ENCODE data around the gene AP1B1.
A peak's percentile ranks its signal among the peaks of the same experiment; 100 is the strongest.
"Not testable (repeated sequence)": the region's sequence is repeated elsewhere in the genome, so short reads cannot be mapped to it uniquely, and the experiment has no call there.

AP1B1 gene

DNA sequence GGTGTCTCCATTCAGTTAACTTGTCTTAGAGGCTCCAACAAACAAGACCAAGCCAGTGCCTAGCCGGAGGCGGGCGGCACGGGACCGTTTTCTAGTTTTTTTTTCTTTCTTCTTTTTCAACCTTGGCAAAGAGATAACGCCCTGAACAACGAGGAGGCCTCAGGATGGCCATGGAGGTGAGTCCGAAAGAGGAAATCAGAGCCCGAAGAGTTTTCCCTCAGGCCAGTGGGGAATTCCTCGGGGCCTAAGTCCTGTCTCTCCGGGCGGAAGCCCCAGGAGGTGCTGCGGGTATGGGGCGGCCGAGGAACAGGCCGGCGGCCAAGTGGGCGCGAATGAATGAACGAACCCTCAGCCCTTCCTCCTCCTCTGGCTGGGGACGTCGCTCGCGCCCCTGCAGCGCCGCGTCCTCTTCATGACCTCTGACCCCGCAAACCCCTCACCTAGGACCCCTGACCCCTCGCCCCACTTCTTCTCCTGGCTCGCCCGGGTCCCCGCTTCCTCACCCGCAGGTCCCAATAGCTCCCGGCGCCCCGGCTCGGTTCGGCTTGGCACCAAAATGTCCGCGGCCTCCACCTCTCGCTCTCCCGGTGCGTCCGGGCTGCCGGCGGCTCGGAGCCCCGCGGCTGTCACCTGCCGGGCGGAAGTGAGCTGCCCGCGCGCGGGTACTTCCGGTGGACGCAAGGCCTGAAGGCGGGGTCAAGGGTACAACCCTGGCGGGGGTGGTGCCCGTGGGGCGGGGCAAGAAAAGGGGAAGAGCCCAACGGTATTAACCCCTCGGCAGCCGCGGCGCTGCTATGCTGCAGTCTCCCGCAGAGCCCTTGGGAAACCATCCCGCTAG is at the start of gene AP1B1:
TSS of gene AP1B1 (minus strand) at position 650 of the 838 bp plus-strand sequence. CDS start 21,327 bp downstream, outside the sequence.
- peak; percentile 99 for DNase-seq (ENCODE audit: low spot score)

DNA sequence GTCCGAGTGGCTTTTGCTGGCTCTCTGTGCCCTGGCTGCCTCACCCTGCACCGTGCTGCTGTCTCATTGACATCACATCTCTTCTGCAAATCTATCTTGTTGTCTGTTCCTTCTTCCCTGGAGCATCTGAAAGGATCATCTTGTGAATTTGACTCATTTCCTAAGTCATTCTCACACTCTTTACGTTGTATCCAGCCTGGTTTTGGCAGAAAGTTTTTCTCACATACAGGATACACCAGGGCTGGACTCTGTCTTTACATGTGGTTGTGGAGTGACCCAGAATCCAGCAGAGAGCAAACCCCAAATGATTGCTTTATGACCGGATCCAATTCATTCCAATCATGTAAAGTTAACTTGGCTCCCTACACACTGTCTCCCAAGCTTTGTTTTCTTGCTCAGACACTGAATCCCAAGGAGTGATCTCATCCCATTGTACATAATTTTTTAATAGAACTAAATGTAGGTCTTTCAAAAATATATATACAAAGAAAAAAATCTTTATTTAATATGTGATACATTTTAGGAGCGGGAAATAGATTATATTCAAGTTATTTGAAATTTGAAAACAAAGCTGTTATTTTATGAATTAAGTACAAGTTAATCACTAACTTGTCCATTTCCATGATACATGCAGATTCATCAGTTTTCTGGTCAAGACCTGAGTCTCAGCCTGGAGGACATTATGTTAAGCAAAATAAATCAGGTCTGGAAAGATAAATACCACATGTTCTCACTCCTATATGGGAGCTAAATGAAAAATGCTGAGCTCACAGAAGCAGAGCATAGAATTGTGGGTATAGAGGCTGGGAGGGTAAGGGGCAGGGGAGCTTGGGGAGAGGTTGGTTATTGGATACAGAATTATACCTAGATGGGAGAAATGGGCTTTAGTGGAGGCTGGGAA is 47.1 kb upstream of the AP1B1 start:
- no peak for DNase-seq (ENCODE audit: low spot score)

DNA sequence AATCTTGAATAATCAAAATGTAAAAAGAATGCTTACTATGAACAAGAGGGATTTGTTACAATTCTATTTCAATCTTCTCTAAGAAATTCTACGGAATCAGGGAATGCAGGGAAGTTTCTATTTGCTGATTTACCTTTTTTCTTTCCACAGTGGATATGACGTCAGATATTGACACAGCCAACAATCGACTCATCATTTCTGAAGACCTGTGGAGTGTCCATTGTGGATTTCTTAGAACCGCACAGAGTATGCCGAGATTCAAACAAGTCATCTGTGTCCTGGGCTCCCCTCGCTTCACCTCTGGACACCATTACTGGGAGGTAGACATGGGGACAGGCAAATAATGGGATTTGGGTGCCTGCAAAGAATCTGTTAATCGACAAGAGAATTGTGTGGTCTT is 45.9 kb upstream of the AP1B1 start:
- no peak for DNase-seq (ENCODE audit: low spot score)

DNA sequence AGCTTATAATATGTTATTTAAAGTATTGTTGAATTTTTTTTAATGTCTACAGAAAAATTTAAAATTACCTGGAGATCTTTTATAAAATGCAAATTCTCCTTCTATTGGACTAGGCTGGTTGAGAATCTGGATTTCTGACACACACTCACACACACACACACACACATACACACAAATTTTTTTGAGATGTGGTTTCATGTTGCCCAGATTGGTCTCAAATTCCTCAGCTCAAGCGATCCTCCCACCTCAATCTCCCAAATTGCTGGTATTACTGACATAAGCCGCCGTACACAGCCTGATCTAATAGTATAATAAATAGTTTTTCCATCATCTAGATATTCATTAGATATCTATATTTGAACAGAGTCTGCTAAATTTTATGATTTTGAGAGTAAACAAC is 45.5 kb upstream of the AP1B1 start:
- no peak for DNase-seq (ENCODE audit: low spot score)

DNA sequence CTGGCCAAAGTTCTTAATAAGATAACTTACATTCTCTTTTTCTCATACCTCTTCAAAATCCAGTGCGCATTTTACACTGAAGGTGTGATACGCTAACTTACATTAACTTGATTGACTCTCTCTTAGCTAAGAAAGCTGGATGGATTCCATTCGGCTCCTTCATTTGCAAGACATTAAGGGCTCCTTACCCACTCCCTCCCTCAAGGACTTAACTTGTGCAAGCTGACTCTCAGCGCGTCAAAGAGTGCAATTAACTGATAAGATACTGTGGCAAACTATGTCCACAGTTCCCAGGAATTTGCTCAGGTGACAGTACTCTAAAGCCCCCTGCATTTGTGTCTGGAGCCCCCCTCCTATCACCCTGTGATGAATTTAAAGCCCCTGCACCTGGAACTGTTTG is 43.6 kb upstream of the AP1B1 start:
- DNase-seq (ENCODE audit: low spot score), result no peak

DNA sequence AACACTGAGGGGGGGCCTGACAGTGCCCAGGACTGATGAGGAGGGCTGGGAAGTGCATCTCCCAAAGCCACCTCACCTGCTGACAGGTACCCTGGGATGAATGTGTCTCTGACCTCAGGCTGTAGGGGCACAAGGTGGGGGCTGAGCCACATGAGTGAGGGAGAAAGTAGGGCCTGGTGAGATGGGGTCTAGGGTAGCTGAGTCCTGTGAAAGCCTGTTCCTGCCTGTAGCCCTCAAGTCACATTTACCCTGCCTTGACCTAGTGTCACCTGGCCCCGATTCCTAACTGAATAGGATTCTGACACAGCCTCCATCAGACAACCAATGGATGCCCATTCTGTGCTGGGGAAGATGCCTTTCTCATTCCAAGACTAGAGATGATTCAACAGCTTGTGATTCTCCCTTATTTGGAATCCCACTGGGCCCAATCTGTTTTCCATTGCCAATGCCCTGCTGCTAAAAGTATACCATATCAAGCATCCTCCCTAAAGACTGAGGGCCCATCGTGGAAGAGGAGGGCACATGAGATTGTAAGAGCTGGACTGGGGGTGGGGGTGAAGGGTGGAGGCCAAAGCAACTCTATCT is 38.9 kb upstream of the AP1B1 start:
- DNase-seq (ENCODE audit: low spot score), result peak; percentile 29

DNA sequence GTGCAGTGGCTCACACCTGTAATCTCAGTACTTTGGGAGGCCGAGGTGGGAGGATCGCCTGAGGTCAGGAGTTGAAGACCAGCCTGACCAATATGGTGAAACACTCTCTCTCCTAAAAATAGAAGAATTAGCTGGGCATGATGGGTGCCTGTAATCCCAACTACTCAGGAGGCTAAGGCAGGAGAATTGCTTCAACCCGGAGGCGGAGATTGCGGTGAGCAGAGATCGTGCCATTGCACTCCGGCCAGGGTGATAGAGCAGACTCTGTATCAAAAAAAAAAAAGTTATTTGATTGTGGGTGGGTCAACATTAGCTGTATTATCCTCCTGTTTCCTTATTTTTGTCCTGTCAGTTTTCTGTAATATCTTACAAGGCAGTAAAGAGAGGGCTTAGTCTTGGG is 38.1 kb upstream of the AP1B1 start:
- DNase-seq (ENCODE audit: low spot score), result no peak

DNA sequence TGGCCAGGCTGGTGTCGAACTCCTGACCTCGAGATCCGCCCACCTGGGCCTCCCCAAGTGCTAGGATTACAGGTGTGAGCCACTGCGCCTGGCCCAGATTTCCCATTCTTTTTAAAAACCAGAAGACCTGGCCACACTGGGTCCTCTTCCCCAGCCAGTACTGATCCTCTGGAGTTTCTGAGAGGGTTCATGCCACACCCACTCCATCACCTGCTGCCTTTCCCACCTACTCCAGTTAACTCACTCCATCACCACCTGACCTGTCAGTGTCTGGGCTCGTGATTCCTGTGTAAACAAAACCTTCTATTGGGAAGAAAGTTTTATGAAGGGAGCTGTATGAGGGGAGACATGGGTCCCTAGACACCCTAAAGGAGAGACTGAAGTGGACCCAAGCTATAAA is 30.3 kb upstream of the AP1B1 start:
- DNase-seq (ENCODE audit: low spot score), result not testable (repeated sequence)

DNA sequence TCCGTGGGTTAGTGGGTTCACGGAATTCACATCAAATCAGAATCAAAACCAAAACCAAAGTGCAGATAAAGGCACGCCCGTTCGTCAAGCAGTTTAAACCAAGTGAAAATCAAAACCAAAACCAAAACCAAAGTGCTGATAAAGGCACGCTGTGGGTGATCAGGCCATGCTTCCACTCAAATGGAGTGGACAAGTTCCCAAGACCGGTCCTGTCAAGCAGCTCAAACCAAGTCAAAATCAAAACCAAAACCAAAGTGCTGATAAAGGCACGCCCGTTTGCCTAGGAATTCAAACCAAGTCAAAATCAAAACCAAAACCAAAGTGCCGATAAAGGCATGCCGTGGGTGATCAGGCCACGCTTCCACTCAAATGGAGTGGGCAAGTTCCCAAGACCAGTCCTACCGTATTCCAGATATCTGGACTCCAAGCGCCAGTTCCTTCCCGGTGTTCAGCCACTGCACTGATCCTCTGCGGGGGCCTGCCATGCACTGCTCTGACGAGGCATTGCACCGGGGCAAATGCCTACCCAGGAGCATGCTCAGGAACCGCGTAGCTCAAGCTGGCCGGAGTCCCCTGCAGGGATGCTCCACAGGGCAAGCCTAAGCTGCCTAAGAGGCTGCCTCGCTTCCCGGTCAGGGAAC is 26.7 kb upstream of the AP1B1 start:
- not testable (repeated sequence) for DNase-seq (ENCODE audit: low spot score)

DNA sequence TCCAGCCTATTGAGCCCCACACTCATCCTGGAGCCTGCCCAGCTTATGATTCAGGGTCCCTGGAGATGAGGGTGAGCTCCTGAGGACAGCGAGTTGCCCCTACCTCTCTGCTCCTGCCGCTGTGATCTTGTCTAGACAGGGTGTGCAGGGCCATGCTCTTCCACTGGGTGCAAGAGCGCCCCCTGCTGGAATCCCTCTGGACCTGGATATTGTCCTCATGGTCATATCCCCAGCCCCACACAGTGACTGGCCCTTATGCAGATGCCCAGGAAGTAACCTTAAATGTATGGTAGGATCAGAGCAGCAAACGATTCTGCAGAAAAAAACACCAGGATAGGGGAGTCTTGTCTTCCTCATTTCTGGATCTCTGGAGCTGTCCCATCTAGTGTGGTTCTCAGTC is 24.4 kb upstream of the AP1B1 start:
- DNase-seq (ENCODE audit: low spot score), result not testable (repeated sequence)

DNA sequence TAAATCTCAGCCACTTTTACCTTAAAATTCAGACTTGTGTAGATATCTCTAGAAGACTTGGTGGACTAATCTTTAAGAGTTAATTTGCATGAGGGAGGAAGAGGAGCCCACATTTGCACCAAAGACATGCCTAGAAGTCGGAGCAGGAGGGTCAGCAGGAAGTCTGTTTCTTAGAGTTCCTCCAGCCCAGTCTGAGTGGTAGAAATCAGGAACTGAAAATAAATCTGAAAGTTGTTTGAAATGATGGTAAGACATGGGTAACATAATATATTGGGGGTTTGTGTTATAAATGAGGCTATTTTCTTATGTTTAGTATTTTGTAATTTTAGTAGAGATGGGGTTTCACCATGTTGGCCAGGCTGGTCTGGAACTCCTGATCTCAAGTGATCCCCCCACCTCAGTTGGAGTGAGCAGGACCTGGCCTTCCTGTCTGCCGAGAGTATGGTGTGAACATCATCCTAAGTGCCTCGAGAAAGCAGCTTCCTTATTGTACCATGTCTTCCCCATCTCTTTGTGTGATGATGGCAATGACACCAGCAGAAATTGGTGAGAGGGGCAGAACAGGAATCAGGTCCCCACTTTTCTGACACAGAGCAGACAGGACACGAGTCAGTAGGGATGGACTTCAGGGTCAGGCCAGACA is 23.3 kb upstream of the AP1B1 start:
- not testable (repeated sequence) for DNase-seq (ENCODE audit: low spot score)

DNA sequence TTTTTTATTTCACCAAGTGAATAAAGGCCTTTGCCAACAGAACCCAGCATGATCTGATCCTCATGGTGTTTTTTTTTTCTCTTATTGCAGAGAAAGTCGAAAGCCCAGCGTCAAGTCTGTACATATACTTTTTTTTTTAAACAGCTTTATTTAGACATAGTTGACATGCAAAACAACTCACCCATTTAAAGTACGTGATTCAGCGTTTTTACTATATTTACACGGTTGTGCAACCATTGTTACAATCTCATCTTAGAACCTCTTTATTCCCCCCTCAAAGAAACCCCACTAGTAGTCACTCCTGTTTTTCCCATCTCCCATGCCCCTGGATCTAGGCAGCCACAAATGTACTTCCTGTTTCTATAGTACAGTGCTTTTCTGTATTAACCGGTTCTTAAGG is 20.6 kb upstream of the AP1B1 start:
- DNase-seq (ENCODE audit: low spot score), result no peak

DNA sequence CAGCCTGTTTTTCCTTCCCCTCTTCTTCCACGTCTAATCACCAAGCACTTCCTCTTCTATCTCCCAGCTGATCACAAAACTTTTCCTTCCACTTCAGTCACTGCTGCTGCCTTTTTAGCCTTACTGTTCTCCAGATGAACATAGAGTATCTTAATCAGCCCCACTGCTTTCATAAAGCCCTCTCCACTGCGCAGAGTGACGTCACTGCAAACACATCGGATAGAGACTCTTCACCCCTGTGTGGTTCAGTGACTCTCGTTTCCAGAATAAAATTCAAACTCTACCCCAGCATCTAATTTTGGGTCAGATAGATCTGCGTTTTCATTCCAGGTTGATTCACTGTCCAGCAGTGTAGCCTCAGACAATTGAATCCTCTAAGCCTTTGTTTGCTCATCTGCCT is 13.2 kb upstream of the AP1B1 start:
- not testable (repeated sequence) for DNase-seq (ENCODE audit: low spot score)

DNA sequence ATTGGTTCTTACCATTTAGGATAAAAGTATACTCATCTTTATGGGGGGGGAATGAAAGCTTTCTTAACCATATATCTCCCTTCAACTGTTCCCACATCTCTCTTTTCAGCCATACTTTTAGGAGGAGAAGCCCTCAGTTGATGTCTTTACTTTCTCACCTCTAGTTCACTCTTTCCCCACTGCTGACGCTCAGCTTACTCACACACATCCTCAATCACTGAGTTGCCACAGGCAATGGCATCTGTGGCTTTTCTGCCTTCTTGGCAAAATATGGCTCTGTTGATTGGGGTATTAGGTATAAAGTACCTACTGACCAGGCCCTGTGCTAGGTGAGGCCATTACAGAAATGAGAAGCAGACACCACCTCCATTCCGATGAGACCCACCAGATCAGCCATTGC is 12.2 kb upstream of the AP1B1 start:
- DNase-seq (ENCODE audit: low spot score), result no peak

DNA sequence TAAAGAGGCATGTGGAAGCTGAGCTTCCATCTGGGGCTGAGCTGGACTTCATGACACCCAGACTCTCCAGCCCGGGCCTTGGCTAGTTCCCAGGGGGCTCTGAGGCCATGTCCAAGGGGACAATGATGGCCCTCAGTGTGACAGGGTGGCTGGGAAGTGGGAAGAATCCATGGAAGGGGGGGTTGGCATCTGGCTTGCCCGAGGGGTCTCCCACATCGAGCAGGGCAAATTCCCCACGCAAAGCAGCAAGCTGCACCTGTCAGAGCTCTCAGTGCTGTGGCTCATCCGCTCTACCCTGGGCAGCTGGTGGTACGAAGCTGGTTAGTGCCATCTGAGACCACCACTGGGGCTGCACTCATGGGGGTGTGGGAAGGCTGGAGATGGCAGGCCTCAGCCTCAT is 9.4 kb upstream of the AP1B1 start:
- no peak for DNase-seq (ENCODE audit: low spot score)

DNA sequence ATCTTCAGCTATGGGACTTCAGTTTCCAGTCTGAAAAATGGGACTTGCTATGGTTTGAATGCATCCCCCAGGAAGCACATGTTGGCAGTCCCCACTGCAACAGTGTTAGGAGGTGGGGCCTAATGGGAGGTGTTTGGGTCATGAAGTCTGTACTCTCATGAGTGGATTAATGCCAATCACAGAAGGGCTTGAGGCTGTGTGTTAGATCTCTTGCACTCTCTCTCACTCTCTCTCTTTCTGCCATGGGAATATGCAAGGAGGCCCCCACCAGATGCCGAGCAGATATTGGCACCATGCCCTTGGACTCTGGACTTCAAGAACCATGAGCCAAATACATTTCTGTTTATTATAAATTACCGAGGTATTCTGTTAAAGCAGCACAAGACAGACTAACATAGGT is 7.8 kb upstream of the AP1B1 start:
- no peak for DNase-seq (ENCODE audit: low spot score)

DNA sequence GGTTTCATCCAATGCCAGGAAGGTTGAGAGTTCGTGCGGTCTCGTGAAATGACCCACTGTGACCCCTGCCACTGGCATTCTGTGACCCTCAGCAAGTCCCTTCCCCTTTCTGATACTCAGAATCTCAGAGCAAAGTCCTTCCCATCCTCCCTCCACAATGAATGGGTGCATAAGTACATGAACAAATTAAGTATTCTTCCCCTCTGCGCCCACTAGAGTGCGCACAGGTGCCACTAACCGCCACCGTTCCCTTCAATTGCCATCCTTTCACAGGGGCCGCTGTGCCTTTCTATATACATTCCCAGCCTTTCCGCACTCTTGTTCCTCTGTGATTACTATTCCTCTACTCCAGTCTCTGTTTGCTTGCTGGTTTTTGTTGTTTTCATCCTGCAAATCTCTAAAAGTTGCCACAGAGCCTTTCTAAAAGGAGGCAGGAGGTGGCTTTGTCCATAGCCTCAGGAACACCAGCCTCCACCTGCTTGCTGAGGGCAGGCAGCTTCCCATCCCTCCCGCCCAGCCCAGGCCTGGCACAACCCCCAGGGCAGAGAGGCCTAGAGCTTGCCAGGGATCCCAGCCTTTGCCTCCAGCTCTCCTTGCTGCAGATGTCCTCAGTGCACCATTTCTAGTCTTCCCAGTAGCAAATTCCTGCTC is 6.7 kb upstream of the AP1B1 start:
- peak; percentile 87 for DNase-seq (ENCODE audit: low spot score)

DNA sequence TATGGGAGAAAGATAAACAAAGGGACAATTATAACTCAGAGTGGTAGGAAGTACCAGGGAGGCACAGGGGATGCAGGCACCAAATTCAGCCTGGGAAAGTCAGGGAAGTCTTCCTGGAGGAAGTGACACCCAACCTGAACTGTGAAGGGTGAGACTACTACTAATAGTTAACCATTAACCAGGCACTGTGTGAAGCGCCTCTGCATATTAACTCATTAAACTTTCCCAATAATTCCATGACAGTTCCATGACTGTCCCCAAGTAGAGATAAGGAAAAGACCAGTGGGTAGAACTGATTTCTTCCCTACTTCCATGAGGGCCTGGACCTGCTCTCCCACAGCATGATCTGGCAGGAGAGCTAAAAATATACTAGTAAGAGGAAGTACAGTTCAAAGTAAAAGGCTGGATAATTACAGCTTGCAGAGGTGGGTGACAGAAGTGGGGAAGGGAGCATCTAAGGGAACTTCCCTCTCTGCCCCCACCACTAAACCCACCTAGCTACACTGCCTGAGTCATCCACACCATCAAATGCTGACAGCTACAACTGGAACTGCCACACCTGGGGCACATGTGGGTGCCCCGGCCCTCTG is 4.7 kb upstream of the AP1B1 start:
- no peak for DNase-seq (ENCODE audit: low spot score)

DNA sequence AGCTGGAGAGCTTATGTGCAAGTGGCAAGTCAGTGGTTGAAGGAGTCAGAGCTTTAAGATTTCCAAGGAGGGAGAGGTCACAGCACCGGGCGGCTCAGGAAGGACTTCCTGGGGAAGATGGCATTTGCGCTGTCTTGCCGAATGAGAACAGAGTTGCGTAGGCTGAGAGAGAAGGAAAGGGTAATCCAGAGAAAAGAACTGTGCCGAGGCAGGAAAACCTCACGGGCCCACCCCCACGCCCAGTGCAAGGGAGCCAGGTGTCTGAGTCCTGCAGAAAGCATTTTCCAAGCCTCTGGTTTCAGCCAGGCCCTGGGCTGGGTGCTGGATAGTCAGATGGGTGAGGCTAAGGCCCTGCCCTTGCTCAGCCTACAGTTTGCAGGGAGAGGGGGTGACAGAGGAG is 3.2 kb upstream of the AP1B1 start:
- no peak for DNase-seq (ENCODE audit: low spot score)

DNA sequence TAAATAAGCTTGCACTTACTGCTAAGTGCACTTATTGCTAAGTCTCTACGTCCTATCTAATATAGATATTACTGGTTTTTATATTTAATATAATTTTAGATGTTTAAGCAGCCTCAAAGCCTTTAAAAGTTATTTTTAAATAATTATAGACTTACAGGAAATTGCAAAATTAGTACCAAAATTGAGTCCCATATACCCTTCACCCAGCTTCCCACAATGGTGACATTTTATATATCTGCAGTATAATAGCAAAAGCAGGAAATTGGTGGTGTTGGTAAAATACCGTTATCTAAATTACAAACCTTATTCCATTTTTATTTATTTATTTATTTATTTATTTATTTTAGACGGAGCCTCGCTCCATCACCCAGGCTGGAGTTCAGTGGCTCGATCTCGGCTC is 1.9 kb upstream of the AP1B1 start:
- no peak for DNase-seq (ENCODE audit: low spot score)

DNA sequence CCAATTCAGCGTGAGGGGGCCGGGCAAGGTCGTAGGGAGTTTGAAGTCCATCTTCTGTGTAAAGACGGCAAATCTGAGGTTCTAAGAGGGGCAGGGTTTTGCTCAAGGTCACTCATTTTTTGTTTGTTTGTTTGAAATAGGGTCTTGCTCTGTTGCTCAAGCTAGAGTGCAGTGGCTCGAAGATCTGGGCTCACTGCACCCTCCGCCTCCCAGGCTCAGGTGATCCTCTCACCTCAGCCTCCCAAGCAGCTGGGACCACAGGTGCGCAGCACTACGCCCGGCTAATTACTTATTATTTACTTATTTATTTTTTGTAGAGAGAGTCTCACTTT is 355 bp upstream of the AP1B1 start:
- DNase-seq (ENCODE audit: low spot score), result no peak

Data from AG20443 (cell line).